GM19452 (cell line): ENCODE measurements around the gene RTL1.

Experiments
- ATAC-seq: cut with Tn5 transposase; IDR thresholded peaks from one replicate; pipeline ENCODE4 v1.9.1; 2021; ENCODE audit not compliant: unreplicated experiment

RTL1 gene

DNA sequence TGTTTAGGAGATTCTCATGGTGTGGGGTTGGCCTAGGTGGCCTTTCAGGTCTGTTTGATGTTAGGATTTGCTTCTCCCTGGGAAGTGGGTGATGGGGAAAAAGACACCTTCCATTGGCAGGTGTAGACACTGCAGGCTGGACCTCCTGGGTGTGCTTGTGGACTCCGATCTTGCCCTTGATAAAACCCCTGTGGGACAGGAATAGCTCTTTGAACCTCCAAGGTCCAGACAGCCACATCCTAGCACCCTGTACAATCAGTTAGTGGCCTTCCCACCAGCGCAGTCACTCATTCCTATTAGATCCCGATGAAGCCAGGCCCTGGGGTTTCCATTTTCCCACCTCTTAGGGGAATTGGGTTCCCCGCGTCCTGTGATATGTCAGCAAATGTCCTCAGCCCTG is 49.1 kb downstream of the RTL1 start:
- no peak for ATAC-seq

DNA sequence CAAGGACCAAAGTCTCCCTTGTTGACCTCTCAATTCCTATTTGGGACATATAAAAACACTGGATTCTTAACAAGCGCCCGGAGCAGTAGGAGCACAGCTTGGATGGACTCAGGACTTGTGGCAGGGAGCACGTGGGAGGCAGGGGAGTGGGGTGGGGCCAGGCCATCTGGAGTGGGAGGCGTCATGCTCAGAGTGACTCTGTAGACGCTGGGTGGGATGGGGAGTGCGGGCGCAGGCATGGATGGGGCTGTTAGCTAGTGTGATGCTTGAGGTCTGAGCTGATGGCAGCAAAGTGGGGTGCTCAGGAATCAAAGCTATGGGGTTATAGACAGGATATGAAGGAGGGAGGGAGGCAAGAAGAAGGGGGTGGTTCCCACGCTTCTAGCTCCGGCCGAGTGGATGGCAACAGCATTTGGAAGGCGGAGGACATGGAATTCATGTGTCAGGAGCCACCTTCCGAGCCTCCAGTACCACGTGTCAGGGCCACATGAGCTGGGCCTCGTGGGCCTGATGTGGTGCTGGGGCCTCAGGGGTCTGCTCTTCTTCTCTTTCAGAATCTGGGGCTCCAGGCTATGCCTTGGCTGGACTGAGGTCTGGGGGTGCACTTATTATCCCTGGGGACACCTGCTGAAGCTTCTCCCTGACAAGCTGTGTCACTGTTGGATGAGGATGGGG is 51.4 kb downstream of the RTL1 start:
- no peak for ATAC-seq

GRCh38 chr14:100851586-100851916 is 52.0 kb downstream of the RTL1 start:
- ATAC-seq = no peak

- ATAC-seq = peak; percentile 70
Measured at GRCh38 chr14:100850841-100851585, 52.5 kb downstream of the RTL1 start.

GRCh38 chr14:100849115-100849781 is 54.3 kb downstream of the RTL1 start:
- no peak for ATAC-seq

DNA sequence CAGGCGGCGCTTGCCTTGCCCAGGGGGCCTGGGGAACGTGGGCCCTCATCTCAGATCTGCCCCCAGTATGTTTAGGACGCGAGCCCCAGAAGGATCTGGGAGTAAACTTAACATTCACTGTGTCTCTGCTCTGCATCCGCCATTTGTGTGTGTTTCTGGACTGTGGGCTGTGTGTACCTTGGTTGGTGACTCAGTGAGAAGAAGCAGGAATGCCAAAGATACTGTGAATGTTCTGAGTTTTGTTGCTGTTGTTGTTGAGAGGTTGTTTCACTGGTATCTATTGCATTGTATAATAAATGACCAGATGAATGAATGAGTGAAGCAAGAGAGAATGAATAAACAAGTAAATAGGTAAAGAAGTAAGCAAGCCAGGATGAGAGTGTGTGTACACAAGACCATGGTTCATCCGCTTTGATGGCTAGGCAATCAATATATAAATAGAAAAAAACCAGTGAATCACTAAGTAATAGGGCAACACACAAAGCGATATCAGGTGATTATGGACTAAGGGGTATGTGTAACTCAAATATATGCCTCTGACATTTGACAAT is 57.1 kb downstream of the RTL1 start:
- no peak for ATAC-seq

DNA sequence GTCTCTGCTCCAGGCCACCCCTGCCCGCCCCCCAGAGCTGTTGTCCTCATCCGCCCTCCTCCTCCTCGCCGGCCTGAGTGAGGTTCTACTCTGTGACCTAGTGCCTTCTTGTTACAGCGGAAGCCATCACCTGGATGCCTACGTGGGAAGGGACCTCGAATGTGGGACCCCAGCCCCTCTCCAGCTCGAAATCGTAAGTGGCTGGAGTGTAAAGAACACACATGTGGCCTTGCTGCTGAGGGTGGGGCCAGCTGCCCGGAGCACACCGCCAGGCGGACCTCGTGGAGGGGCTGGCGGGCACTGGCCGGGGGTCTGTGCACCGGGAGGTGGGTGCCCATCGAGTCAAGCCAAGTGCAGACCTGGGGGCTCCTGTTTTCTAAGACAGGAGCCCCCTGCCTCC is 58.2 kb downstream of the RTL1 start:
- no peak for ATAC-seq

DNA sequence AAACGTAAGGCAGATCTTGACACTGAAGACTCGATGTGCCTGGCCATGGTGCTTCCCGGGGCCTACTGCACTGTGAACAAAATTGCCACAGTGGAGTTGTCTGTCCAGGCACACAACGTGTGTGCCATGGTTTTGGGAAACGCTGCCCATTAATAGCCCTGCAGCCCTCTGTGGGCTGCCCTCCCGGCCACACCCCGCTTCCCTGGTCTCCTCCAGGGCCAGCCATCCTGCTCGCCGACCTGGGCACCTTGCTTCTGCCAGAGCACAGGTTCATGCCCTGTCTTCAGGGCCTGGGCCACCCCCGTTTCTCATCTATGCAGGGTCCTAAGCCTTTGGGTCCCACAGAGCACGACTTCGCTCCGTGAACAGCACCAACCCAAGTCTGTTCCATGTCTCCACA is 58.7 kb downstream of the RTL1 start:
- no peak for ATAC-seq

- no peak for ATAC-seq
Measured at GRCh38 chr14:100844421-100844820, 59.1 kb downstream of the RTL1 start.

GRCh38 chr14:100844082-100844408 is 59.5 kb downstream of the RTL1 start:
- no peak for ATAC-seq

DNA sequence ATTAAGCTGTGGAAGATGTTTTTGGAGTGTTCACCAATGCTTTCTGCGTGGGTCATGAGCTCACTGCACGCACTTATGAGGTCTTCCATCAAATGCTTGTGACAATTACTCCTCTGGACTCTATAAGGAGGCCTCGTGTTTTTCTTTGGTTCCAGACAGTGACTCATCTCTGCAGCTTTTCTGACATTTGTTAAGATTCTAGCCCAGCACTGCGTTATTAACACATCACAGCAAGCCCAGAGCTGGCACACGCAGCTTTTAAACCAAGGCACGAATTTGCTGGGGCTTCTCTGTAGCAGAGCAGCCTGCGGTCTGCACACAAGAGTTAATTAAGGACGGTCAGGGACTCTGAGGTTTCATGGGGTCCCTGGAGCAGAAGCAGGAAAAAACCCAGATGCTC is 60.7 kb downstream of the RTL1 start:
- ATAC-seq = no peak

- ATAC-seq = no peak
Measured at GRCh38 chr14:100841761-100842403, 61.6 kb downstream of the RTL1 start.

- ATAC-seq = no peak
Measured at GRCh38 chr14:100841066-100841760, 62.3 kb downstream of the RTL1 start.

- ATAC-seq = no peak
Measured at GRCh38 chr14:100840286-100841065, 63.0 kb downstream of the RTL1 start.

DNA sequence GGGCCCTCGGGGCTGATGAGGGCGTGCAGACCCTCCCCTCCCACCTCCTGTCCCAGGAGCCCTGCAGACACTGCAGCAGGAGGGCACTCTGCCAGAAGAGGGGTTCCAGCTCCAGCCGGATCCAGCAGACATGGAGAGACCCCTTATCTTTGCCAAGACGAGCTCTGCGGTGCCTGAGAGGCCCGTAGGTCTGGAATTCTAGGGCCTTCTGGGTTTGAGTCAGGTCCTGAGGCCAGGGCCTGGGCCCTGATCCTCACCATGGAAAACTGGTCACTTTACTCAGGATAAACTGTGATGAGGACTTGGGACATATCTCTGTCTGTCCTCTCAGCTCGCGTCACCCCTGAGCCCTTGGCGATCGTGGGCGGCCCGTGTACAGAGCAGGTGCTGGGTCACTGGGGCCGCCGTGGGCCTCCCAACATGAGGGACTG is 63.8 kb downstream of the RTL1 start:
- no peak for ATAC-seq

DNA sequence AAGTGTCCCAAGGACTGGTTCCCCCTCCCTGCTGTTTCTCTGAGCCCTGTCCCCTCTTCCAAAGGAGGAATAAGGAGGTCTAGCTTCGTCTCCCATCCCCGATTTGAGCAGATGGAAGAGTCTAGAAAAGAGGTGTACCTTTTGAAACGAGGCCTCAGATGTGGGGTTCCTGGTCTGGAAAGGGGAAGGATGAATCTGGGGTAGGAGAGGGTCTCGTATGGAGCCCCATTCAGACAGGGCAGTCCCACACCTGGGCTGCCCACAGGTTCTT is 64.3 kb downstream of the RTL1 start:
- ATAC-seq = no peak

- no peak for ATAC-seq
Measured at GRCh38 chr14:100838493-100839314, 64.8 kb downstream of the RTL1 start.

- no peak for ATAC-seq
Measured at GRCh38 chr14:100837805-100838350, 65.6 kb downstream of the RTL1 start.
